Stimulated activated CD4-positive, alpha-beta T cell treated with anti-CD3 and anti-CD28 coated beads, Interleukin-1b, Interleukin-23, amount 100 ng/mL, for 4 hours (primary cell): ENCODE measurements around the gene KIFAP3.
"Not testable (repeated sequence)": the region's sequence is repeated elsewhere in the genome, so short reads cannot be mapped to it uniquely, and the experiment has no call there.

Source experiments
- DNase-seq, 2 donors: peaks; one replicate each; pipeline ENCODE4 v3.0.0-alpha.2; 2020; ENCODE audit warnings: low read depth in 2 of 2

The KIFAP3 gene

DNA sequence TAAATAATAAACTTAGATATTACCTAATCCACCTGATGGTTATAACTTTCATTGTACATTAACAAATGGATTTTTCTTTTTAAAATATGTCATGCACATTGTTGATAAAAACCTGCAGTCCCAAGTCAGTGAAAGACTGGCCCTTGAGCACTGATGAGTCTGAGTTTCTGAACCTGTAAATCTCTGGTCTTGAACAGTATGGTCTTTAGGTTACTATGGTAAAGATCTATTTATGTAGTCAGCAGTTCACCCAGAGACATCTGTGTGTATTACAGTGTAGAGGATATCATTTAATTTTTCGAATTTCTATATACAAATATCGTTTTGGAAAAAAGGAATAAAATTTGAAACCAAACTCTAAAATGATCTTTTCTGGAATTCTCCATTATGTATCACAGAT lies 150.4 kb downstream of the KIFAP3 start:
- DNase-seq = no peak

DNA sequence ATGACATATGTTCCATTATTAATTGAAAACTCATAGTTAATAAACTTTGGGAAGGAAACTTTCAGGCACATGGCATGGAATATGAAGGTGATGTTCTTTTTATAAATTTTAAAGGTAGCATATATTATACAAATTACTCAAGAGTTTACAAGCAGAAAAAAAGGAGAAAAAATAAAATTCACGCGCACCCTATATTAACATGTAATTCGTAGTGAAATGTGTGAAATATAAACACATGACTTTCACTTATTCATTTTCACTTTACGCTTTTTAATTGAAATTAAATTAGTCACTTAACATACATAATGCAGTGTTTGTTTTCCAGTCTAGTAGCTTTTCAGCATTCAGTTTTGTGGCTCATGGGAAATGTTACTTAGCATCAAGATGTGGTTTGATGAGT lies 153.4 kb downstream of the KIFAP3 start:
- no peak for DNase-seq

DNA sequence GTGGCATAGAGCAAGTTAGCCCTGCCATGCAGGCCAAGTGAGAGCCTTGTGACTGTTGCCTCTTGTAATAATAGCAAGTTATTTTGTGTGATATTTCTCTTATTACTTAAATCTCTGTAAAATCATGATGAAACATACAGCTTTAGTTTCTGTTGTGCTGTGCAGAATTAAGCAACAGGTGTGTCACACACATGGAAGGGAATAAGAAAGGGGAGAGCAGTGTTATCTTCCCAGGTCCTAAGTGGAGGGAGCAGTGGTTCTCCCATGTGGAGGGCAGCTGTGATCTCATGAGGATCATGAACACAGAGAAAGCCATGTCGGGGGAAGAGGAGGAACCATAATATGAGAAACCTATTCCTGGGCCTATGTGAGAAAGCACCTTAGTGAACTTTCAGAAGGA lies 155.6 kb downstream of the KIFAP3 start:
- DNase-seq = no peak

DNA sequence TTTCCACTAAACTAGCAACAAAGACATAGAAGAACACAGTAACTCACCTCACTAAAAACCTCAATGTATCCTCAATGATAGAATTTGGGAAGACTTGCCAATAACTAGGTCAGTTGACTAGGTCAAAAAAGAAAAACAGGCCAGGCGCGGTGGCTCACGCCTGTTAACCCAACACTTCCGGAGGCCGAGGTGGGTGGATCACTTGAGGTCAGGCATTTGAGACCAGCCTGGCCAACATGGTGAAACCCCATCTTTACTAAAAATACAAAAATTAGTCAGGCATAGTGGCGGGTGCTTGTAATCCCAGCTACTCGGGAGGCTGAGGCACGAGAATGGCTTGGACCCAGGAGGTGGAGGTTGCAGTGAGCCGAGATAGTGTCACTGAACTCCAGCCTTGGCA lies 156.3 kb downstream of the KIFAP3 start:
- DNase-seq = not testable (repeated sequence)

DNA sequence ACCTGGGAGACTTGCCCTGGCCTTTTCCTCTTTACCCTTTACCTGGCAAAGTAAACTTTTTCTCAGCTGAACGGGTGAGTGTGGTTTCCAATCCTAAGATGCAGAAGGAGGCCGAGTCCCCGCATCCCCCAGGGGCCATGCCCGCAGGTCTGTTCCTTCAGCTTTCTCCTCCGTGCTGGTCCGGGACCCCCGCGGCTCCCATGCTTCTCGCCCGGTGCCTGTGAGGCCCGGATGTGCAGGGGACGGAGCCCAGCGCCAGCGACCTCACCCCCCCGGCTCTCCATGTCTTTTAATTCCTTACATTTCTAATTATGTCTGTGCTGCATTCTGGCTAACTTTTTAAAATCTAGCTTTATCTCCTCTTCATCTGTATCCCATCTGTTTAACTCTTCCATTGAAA lies 159.3 kb downstream of the KIFAP3 start:
- DNase-seq = no peak

DNA sequence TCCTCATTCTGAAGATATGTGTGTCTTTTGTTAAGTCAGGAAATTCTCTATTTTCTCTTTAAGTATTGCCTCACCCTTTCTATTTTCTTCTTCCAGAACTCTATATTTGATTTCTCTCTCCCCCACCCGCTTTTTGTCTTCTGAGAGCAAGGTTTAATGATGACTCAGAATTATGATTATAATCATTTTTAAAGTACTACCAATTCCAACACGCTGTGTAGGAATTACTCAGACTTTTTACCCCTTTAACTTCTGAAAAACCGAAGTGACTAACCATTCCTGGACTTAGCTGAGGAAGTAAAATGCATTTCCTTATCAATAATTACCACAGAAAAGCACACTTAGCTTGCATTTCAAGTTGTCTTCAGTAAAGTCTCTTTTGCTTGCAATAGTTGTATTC lies 160.0 kb downstream of the KIFAP3 start:
- DNase-seq = no peak

DNA sequence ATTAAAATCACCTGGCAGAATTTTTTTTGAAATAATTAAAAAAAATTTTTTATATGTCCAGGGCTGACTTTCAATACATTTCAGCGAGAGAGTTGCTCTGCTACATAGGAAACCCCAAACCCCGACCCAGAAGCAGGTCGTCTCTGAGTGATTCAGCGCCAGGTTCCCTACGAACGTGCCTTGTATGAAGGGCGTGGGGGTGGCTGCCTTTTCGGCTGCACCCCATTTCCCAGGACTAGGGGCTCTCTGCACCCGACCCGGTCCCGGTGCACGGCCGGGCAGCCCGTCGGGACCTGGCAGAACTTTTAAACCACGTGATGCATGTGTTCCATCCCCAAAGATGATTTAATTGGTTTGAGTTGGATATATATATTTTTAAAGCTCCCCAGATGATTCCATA lies 165.0 kb downstream of the KIFAP3 start:
- DNase-seq = no peak

DNA sequence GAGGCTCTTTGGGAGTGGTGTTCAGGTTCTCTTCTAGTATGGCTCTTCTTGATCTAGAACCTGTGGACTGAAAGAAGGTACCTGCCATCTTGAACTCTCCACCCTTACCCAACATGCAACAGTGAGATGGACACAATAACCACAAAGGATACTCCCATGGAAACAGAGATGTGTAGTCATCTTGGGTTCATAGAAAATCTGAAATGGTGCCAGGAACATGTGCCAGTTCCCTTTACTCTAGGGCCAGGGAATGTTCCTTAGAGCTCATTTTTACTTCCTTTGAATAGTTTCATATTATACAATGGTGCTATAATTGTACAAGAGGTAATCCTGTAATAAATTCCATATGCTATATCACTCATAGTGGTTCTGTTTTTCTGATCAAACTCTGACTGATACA lies 167.6 kb downstream of the KIFAP3 start:
- no peak for DNase-seq

DNA sequence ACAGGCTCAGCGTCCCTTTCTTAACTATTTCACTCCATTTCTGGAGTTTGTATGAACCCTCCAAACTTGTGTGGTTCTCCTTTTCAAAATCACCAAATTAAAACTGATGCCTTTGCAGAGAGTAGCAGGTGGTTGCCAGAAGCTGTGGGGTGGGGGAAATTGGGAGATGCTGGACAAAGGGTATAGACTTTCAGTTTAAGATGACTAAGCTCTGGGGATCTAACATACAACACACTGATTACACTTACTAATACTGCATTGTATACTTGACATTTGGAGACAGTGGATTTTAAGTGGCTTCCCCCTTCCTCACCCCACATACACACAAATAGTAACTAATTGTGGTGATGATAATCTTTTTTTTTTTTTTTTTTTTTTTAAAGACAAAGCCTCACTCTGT lies 169.7 kb downstream of the KIFAP3 start:
- DNase-seq = no peak

DNA sequence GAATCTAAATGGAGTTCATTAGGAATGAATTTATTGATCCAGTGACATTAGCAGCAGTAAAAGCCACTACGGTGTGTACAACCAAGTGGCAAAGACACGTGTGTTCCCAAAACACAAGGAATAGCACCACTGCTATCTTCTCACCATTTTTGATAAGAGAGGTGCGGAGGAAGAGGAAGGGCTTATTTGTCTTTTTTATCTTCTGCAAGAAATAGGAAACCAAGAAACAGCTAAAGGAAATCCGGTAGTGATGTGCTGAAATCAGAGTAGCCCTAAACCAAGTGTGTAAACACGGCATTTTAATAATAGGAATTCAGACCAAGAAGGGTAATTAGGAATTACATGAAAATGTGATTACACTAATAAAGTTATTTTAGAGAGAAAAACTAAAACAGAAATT lies 171.7 kb downstream of the KIFAP3 start:
- no peak for DNase-seq

DNA sequence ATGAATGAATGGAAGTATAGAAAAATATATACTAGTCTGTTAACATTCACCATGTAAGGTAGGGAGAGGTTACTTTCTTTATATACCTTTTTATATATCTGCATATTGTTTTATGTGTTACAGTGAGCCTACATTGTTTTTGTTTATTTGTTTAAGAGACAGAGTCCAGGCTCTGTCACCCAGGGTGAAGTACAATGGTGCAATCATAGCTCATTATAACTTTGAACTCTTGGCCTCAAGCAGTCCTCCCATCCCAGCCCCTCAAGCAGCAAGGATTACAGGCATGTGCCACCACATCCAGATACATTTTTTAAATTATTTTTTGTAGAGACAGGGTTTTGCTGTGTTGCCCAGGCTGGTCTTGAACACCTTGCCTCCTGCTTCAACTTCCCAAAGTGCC lies 173.4 kb downstream of the KIFAP3 start:
- no peak for DNase-seq

DNA sequence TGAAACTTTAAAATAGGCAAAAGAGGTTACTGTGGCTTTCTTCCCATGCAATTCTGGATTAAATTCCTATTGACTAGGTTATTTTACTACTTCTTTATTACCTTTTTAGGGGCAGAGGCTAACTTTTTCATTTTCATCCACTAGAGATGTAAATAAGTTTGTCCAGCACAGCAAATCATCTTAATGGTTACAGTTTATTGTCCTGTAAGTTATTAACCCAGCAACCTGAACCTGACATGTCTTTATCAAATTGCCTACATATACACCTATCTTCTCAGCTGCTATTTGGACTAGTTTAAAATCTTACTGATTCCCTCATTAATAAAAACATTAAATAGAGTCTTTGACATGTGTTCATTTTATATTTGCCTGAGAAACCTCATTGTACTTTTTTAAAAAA lies 173.9 kb downstream of the KIFAP3 start:
- DNase-seq = no peak

DNA sequence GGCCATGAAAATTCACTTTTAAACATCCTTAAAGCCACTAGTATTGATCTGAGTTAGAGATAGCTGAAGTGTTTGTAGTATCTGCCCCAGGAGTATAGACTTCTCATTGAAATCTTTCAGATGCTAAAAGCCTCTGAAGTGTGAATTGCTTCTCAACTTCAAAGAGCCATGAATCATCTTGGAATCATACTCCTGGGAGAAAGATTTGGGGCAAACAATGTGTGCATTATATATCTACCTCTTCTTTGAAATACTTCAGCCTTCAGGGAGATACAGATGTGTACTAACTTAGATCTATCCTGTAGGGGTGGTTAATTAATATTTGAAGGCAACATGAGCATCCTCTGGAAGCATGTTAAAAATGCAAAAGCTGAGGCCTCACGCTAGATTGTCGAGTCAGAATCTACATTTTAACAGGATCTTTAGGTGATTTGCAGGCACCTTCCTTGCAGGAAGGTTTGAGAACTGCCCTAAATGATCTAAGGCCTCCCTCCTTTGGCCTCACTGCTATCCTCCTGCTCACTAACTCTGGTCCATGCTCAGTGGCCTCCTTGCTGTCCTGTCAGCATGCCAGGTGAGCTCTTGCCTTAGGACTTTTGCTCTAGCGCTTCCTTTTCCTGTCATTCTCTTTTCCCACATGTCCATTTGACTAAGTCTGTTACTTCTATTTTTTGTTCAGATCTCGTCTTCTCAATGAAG lies 174.8 kb downstream of the KIFAP3 start:
- DNase-seq = no peak

DNA sequence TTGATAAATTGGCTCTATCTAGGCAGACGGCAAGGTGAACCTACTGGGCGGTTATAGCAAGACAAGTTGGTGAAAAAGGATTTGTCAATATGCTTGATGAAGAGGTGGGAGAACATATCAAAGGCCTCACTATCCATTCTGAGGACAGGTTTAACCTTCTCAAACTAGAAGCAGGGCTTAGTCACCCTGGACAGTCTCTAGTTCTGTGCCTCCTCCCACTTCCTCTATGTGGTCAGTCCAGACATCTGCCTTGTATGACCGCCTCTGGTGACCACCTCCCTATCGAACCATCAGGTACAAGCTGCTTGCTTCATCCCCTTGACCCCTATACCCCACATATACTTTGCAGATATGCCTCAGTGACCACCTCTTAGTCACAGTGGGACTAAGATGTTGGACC lies 178.5 kb downstream of the KIFAP3 start:
- no peak for DNase-seq

DNA sequence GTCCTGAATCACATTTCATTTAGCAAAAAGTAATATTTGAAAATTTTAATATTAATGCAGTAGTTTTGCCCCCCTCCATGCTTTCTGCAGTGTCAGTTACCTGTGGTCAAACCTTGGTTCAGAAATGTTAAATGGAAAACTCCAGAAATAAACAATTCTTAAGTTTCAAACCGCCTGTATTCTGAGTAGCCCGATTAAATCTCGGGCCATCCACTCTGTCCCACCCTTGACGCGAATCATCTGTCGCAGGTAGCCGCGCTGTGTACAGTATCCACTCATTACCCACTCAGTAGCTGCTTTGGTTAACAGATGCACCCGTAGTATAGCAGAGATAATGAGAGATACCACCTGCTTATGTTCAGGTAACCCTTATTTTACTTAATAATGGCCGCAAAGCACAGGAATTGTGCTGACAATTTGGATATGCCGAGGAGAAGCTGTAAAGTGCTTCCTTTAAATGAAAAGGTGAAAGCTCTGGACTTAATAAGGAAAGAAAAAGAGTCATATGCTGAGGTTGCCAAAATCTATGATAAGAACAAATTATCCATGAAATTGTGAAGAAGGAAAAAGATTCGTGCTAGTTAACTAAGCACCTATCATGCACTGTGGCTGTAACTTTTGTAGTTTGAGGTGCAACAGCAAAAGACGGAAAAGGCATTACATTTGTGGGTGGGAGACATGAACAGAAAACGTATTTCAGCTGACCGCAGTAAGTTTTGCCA lies 179.9 kb downstream of the KIFAP3 start:
- DNase-seq = no peak

DNA sequence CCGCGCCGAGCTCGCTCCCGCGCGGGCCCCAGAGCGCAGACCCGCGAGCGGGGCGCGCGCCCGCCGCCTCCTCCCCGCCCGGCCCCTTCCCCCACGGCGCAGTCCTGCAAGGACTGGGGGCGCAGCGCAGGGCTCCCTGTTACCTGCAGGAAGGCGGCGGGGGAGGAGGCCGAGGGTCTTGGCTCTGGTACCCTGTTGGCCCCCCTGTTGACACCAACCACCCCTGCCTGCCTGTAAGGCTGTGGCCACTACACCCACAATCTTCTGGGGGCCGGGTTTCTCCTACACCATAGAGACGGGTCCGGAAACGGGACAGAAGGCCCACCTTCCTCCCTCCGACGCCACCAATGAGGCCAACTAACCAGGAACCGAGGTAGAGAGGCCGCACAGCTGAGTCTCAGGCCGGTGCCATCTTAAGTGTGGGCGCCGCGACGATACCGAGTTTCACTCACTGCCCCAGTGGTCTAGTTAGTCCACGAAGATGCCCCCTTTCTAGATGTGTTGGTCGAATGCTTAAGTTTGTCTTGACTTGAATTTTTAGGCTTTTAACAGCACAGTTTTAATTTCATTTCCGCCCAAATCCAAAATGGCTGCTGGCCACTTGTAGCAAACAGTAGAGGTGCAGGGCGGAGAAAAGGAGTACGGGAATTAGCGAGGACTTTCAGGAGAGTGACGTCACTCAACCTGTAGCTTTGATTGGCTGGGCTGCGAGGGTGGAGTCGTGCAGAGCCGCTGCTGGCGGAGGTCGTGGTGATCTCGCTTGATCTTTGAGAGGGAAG lies 180.7 kb downstream of the KIFAP3 start, which contains the start of gene SCYL3:
Gene SCYL3, minus strand, starts transcription at position 252 of the 779 bp plus-strand sequence. CDS start 5,056 bp downstream, outside the sequence.
- DNase-seq = peak; percentile 75 to 81

DNA sequence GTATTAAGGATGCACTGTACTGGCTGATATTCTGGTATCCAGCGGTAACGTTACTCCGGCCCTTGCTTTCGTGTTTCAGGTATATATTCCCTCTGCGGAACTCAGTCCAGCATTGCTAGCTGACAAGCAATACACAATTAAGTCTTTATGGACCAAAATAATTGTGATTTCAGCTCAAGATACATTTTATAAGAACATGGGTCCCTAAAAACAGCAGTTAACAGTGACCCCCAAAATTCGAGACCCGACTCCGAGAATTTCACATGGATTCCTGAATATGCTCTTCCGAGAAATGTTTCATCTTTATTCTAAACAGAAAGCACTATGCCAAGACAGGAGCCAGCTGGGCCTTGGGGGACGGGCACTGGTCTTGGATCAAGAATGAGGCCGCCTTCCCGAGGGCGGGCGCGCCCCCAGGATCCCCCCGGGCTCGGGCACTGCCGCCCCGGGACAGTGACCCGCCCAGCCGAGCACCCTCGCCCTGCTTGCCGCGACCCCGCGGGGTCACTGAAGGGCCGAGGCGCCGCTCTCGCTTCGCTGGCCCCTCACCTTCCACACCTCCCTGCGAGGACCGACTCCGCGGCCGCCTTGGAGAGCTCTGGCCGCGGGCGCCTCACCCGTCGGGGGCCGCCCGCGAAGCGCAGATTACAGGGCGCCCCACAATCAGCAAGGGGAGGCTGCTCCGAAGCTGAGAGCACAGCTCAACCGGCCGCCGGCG lies 181.4 kb downstream of the KIFAP3 start:
- DNase-seq = peak in 1 of 2 donors; percentile 22

DNA sequence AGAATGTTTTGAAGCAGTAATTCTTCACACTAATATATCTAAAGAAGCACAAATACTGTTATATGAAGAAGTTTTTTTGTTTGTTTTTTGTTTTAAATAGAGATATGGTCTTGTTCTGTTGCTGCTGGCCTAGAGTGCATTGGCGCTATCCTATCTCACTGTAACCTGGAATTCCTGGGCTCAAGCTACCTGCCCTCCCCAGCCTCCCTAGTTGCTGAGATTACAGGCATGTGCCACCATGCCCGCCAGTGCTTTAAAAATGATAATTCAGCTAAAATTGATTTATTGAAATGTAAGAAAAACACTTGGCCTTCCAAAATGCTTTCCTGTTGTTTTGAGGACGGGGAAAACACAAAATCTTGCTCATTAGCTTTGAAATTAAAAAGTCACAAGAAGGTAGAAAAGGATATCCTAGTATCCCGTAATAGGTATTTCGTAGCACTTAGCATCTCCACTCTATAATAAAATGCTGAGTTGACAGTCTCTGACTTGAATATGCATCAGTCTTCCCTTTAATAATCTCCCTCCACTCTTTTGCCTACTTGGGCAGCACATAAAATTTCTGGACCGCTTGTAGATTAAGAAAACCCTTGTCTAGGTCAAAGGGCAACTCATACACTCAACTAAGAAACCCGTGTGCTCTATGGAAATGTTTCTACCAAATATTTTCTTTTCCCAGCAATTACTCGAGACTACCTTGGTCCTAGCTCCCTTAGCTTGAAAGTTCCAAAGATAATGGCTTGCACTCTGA lies 182.1 kb downstream of the KIFAP3 start:
- DNase-seq = no peak

DNA sequence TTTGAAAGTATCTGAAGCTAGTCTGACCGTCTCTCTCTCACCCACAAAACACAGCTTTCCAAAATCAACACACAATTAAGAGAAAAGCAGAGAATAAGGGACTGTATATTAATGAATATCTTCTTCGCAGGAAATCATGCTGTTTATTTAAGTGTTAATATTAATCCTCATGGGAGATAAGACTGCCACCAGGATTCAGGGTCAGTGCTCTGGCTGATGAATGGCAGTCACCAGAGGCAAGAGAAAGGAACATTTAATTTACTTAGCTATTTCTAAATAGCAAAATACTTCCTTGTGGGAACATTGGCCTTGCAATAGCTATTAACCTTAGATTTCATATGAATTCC lies 183.0 kb downstream of the KIFAP3 start:
- no peak for DNase-seq

DNA sequence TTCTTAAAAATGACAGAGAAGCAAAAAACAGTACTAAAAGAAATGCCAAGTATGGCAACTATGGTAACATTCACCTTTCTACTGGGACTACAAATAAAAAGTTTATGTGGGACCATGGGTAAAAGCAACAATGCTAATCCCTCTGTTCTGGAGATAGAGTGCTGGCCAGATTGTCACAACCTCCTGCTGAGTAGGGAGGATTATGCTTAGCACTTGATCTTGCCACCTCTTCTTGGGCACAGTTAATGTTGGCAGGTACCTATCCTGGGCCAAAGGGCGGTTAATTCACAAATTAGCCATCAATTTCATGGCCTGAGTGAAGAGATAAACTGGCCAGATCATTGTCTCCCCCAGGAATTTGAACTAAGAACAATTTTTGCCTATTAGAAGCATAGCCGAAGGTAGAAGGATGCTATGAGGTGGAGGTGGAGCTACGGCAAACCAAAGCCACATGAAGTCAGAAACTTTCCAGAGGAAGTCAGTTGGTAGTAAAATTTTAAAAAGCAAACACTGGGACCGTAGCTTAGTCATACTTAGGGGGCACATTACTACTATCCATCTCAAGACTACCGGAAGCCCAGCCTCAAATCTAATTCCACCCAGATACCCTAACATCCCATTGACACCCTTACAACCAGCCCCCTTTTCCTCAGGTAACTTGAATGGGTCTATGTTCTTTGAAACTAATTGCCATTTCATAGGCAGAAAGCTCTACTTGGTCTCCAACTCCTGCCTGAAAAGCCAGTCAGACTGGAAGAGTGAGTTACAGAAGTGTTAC lies 183.5 kb downstream of the KIFAP3 start:
- DNase-seq = no peak

DNA sequence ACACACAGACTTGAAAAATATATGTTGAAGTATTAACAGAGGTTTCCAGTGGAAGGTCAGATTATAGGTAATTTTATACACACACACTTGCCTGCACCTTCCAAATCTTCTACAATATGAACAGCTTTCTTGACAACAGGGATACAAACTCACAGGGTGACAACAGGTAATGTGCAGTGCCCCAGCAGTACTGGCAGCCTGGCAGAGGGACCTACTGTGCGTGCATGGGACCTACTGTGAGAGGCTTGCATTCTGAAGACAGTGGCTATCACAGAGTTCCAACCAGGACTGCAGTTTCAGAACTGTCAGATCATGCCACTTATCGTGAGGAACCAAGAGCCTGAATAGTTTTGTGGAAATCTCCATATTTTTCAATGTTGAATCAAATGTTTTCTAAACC lies 184.6 kb downstream of the KIFAP3 start:
- DNase-seq = no peak
